8988T (cell line): ENCODE results near the gene MAP2K5.

ENCODE experiments used
- DNase-seq: peaks from one replicate; pipeline ENCODE4 v3.0.0; 2011

The MAP2K5 gene

DNA sequence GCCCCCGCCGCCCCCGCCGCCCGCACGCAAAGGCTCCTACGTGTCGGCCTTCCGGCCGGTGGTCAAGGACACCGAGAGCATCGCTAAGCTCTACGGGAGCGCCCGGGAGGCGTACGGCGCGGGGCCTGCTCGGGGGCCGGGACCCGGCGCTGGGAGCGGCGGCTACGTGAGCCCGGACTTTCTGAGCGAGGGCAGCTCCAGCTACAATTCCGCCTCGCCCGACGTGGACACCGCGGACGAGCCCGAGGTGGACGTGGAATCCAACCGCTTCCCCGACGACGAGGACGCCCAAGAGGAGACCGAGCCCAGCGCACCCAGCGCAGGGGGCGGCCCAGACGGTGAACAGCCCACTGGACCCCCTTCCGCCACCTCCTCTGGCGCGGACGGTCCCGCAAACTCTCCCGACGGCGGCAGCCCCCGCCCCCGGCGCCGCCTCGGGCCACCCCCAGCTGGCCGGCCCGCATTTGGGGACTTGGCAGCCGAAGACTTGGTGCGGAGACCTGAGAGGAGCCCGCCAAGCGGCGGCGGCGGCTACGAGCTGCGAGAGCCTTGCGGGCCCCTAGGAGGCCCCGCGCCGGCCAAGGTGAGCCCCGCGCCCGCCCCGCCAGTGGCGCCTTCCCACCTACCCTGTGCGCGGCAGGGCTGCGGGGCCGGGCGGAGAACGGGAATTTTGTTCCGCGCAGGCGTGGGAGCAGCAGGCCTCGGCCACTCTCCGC is 285.2 kb downstream of the MAP2K5 start:
- DNase-seq, result no peak

DNA sequence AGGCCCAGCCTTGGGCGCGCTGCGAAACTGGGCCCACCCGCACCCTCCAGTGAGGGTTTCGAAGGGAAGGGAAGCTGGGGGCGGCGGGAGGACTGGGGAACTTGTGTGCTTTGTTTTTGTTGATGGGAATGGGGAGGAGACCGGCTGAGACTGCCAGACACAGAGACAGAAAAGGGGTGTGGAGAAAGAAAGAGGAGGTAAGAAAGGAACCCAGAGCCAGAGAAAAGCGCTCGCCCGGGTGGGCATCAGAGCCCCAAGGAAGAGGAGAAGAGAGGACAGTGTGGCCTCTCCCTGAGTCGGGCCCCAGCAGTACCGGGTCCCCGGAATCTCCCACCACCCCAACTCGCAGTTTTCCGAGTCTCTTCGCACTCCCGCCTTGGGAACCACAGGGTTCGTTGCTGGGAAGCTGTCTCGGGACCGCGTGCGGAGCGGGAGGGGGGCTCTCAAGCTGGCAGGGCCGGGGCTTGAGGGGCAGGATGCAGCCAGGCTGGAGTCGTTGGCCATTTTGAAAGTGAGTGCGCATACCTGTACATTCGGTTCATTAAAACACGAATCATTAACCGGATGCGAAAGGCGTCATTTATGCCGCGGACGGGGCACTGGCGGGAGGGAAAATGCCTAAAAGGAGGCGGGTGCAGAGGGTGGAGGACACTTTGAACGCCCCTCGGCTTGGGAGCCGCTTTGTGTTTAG is 285.9 kb downstream of the MAP2K5 start:
- no peak for DNase-seq

DNA sequence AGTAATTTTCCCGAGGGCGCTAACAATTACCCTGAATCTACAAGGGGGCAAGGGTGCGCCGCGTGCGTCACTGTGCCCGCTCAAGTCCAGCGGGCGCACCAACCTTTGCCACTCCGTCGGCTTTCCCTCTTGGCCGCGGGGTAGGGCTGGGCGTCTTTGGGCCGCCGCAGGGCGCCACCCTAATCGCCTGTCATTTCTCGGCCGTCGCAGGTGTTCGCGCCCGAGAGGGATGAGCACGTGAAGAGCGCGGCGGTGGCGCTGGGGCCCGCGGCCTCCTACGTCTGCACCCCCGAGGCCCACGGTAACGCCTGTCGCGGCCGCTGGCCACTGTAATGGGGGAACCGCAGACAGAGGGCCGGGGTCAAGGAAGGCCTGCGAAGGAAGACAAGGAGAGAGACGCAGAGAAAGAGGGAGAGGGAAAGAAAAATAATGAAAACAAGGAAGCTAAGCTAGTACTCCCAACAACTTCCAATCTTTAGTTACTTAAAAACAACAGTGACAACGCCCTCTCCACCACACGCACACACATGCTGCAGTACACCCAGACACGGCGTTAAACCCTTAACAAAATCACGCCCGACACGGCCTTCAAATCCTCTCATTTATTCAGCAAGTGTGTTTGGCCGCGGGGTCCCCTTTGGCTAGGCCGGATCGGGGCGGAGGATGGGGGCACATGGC is 286.6 kb downstream of the MAP2K5 start:
- DNase-seq, result no peak

DNA sequence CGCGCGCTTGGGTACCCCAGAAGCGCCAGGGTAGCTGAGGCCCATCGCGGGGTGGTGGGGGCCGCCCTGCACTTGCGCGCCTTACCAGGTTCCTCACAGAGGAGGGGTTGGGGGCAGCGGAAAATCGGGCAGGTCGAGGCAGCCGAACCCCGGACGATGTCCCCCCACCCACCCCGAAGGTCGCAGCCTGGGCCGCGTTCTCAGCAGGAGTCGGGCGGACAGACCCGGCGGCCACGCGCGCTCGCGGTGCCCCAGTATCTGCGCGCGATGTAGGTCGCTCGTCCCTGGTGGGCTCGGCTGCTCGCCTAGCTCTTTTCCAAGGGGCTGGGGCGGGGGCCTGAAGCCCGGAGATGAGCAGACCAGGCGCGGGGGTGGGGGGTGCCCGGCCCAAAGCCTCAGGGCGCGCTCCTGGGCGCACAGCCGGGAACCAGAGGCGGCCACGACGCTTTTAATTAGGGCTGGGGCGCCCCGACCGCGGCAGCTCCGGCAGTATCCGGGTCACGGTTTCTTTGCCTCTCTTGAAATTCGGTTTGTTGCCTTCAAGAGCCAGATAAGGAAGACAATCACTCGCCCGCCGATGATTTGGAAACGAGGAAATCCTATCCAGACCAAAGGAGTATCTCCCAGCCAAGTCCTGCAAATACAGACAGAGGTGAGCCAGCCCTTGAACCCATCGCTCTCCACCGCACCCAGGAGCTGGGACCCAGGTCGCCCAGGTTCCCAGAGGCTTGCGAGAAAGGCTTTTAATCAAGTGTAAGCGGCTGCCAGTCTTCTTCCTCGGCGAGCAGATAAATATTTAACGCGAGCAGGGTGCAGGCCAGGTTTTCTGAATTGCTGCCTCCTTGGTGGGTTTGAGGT is 287.4 kb downstream of the MAP2K5 start:
- DNase-seq, result no peak

DNA sequence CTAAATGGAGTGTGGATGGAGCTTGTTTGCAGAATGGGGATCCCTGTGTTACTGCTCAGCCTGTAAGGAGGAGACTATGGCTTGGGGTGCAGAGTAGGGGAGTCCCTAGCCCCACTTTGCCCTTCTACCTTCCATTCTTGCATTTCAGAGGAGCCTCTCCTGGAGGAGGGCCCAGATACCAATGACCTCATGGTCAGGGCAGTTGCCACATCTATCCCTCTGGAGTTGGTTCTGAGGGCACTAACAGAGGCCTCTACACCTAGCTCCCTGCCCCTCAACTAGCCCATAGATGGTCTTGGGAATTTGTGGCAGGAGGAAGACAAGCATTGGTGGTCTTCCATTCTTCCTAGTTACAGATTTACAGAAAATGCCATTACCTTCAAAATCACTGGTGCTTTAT is 288.9 kb downstream of the MAP2K5 start:
- no peak for DNase-seq

DNA sequence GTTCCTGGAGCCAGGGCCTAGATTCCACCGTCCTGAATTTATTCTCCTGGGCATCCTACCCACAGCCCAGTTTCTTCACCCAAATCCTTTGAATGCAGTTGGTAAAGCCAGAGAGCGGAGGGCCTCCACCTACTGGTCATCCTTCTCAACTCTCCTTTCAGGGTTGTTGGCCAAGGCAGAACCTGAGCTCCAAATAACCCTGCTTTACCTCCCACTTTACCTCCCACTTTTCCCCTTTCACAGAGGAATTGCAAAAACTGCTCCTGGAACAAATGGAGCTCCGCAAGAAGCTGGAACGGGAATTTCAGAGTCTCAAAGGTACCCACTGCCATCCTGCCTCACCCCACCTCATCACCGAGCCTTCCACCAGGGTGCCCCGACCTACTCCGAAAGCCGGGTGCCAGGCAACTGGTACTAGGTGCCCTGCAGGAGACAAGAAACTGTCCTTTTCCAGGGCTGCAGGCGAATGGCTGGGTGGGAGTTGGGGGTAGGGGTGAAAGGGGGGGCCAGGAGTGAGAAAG is 289.6 kb downstream of the MAP2K5 start:
- DNase-seq, result no peak

DNA sequence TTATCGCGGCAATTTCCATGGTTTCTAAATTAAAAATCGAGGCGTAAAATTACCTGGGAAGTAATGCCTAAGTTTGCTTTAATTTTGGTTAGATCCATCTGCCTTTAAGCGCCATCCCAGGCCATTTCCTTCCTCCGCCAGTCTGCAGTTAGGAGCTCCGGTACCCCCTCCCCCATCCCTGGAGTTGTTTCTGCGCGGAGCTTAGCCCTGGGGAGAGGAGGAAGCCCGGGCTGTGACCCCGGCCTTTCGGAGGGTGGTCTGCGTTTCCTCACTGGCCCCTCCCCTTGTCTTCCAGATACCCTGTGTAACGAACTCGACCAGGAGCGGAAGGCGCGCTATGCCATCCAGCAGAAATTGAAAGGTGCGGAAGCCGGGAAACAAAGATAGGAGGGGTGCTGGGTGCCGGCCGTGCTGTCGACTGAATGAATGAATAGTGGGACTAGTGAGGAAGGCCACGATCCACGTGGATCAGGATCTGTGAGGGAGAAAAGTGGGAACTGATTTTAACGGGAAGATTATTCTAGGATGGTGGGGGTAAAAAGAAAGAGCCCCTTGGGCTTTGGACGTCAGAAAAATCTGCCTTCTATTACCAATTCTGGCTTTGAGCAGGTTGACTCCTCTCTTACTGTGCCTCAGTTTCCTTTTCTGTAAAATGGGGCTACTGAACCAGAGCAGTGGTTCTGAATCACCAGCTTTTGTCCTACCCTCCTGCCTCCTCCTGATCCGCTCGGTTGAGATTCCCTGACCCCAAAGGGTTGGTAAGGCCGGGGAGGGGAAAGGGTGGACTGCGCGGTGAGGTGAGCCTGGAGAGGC is 290.6 kb downstream of the MAP2K5 start:
- DNase-seq, result no peak

DNA sequence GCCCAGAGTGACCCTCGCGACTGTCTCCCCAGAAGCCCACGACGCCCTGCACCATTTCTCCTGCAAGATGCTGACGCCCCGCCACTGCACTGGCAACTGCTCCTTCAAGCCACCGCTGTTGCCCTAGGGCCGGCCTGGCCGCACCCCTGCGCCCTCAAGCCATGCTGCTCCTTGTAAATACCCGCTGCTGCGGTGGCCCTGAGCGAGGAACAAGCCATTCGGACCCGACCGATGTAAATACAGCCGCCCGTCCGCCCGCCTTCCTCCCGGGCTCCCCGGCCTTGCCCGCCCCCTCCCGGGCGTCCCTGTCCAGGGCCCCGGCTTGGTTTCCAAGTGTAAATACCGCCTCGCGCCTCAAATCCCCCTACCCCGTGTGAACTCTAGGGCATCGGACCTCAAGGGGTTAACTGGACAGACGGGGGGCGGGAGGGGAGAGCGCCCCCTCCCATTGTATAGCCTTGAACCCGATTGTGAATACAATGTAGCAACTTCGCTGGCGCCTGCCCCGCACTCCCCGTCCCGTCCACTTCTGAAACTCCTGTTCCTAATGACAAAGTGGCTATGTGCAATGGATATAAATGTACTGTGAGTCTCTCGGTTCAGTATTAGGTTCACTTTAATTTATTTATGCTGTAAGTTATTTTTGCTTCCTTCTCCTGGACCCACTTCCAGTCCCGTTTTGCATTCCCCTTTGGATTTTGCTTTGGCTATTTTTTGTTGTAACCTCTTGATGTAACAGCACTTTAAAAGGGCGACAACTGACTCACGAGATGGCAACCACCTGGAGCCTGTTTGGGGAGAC is 291.4 kb downstream of the MAP2K5 start:
- peak; percentile 89 for DNase-seq

DNA sequence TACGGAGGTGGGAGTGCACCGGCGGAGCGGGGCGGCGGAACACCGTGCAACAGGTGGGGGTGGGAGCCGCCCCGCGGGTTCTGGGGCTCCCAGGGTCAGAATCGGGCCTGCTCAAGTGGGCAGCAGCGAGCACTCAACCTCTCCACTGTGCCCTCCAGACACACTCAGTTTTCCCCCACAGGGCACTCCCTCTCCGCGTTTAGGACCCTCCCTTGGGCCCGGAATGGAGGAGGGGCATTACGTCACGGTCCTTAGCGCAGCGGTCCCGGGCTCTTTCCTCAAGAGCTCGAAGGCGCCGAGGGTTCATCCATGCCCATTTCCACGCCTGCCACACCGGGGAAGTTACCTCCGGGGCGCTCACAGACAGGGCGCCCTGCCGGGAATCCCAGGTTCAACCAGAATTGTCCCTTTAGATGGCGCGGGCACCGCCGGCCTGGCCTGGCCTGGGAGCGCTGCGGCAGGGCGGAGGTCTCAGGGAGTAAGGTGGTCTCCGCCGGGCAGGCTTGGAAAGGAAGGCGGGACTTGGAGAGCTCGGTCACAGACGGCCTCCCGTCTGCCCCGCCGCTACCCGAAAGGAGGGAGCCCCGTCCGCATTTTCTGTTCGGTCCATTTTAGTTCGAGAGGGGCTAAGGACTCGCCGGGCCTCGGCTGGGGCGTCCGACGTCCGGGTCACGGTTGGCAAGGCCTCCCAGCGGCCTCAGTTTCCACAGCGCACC is 292.2 kb downstream of the MAP2K5 start:
- no peak for DNase-seq

DNA sequence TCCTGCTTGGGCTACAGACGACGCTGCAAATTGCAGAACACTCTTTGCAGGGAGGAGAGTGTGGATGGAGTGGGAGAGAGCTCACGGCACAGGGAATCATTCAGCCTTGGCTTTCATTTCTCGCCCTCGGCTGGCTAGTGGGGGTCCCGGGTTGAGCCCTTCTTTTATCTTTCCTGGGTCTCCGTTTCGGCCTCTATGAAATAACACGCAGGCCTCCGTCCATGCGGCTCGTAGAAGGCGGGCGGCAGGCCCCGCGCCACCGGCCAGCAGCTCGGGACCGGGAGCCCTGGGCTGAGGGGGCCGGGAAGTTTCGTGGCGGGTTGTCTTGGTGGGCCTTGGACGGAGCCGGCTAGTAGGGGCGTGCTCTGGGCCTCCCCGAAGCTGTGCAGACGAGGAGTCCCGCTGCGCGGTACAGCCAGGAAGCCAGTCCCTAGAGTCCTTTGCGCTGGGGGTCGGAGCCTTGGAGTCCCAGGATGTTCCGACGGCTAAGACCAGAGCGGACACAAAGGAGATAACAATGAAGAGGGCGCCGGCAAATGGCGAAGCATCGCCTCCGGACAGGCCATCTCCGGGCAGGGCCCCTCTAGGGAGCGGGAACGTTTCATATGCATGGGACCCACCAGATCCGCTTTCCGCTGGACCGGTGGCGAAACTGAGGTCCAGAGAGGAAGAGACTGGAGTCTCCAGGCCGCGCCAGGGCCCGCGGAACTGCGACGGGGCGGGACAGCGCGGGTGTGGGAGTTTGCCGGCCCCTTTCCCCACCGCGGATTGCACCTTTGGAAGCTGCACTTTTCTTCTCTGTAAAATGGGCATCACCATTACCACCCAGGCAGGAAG is 293.0 kb downstream of the MAP2K5 start:
- DNase-seq, result no peak

DNA sequence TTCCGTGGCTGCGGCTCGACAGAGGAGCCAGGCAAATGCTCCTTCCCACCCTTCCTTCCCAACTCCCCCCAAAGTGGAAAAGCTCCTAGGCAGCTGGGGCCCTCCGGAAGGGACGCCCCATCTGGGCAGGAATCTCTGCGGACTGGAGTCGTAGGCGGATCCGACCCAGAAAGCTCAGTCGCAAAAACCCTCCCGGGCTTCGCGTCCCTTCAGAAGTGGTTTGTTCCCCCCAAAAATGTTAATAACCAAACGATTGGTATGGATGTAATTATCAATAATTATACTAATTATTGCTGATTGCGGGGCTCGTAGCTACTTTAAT is 293.6 kb downstream of the MAP2K5 start:
- DNase-seq, result no peak

DNA sequence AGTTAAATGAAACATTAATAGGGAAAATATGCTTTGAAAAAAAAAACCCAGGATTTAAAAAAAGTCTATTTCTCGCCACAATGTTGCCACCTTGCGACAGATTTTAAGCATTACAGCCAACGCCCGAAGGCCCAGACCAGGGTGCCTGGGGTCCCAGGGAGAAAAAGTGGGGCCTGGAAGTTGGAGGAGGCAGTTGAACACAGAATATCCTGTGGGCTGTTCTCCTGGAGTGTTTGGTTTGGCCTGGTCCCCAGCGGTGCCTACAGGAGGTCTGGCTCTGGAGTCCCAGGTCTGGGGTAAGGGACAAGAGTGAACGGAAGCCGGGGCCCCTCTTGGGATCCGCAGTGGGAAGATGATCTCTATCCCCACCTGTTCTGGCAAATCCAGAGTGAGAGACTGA is 294.0 kb downstream of the MAP2K5 start:
- no peak for DNase-seq

DNA sequence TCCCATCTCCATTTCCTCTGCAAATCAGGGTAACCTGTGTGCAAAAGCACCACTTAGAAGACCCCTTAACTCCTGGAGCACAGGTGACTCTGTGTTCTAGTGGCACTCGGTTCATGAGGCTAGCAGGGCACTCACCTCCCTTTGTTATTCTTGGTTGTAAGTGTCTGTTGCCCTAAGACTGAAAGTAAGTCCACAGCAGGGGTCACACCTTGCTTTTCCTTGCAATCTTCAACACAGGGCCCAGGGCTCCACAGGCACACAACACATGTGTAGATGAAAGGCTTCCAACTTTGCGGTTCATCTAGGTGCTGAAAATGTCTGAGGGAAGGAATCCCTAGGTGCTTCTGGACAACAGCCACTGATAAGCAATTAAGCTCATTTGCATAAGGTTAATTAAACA is 294.5 kb downstream of the MAP2K5 start:
- no peak for DNase-seq

DNA sequence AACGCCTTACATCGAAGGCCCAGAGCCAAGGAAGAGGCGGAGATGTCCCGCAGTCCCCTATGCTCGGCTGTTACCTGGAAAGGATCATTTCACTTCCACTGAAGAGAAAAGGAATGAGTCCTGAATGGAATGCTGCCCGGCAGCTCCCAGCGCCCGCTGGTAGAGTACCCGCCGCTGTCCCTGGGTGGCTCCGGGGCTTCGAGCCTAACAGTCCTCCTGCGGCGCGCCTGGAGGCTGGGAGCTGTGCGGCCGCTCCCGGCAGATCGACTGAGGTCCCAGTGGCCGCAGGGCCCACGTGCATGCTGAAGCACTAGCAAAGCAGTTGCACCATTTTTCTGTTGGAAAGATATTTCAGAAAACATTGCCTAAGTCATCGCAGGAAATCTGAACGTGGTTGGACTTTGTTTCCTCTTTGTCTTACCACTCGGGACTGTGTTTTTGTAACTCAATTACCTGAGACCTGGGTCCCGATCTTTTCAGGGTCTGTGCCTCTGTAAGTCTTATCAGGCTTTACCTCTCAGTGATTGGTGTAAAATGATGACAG is 296.4 kb downstream of the MAP2K5 start:
- DNase-seq, result peak; percentile 82

DNA sequence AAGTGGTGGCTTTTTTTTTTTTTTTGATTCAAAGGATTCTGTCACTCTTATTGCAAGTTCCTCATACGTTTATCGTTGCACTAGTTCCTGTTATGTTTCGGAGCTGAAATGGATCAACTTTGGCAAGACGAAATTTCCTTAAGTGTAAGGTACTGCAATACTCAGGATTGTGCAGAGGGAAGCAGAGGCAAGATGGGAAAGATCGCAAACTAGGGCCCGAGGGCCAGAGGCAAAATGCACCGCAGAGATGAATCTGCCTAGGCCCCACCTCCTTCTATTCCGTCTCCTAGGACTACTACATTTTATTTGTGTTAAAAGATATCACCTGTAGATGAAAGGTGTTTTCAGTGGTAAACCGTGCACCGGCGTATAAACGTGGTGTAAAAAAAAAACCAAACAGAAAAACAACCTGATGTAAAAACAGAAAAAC is 297.0 kb downstream of the MAP2K5 start:
- DNase-seq, result no peak

DNA sequence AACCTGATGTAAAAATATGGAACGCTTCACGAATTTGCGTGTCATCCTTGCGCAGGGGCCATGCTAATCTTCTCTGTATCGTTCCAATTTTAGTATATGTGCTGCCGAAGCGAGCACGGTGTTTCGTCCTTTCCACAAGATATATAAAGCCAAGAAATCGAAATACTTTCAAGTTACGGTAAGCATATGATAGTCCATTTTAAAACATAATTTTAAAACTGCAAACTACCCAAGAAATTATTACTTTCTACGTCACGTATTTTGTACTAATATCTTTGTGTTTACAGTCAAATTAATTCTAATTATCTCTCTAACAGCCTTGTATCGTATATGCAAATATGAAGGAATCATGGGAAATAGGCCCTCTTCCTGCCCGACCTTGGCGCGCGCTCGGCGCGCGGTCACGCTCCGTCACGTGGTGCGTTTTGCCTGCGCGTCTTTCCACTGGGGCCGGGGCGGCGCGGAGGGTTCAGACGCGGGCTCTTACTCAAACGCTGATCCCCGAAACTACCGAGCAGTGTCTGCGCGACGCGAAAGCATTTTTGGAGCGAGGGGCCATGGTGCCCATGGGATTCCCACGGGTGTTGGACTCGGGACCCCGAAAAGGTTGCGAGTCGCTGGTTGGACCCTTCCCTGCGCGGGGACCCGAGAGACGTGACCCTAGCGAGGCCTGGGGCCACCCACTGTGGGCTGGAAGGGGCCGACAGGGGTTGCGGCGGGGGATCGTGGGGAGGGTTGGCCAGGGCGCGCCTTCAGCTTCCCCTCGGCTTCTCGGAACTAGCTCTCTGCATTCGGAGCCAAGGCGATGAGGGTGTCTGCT is 297.6 kb downstream of the MAP2K5 start, which contains the start of gene RNU6-1:
Gene RNU6-1 (minus strand): TSS at position 117 of the 820 bp plus-strand sequence.
- no peak for DNase-seq

DNA sequence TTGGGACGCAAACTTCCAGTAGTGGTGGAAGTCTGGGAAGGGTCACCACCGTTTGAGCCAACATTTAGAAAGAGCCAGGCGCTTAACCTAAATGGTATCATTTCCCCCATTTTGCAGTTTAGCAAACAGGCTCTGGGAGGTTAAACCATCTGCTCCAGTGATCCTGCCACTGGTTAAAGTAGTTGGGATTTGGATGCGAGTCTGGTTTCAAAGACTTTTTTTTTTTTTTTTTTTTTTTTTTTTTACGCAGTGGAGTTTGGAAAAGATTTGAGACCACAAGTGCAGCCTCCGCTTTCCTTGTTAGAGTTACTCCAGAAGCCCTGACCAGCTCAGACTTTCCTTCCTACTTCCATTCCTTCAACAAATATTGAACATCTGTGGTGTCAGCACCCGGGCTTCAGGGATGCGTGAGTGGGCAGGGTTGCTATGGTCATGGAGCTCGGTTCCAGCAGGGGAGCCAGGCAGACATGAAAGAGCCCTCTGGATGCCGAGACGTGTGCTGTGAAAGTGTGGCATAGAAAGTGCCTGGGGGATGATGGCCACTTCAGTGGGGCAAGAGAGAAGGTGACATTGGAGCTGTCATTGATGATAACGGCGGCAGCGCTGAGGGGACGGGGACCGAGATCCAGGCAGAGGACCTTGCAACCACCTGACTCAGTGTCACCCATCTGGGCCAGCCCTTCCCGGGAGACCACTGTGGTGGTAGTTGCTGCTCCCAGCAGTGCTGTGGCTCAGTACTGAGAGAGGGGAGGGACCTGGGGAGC is 298.4 kb downstream of the MAP2K5 start:
- DNase-seq, result no peak

DNA sequence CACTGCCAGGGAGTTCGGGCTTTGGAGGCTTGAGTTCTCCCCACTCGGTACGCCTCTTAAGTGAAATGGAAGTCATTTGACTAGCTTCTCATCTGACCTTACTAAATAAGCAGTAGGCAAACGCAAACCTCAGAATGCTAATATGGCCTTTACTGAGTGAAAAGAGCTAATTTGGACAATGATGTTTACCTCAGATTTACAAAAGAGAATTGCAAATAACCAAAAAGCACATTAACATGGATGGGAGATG is 298.9 kb downstream of the MAP2K5 start:
- DNase-seq, result no peak
